Natural killer cell (primary cell): ENCODE measurements around the gene CD58. TPM values are rescaled to one million over a fixed set of nuclear protein-coding genes. Genes with fewer than 3 reads are reported as not detected.

Experiments
- ATAC-seq, 3 donors: fragments of 150-1000 bp in 2 of 3; fragments of 200-7000 bp in 1 of 3; cut with Tn5 transposase; 1 replicate in 1 of 3; 2 replicates in 2 of 3; pipeline ENCODE4 v1.10.0; 2021; ENCODE audit warnings: mild to moderate bottlenecking in 2 of 3, moderate library complexity in 2 of 3
- DNase-seq, 2 donors: peaks; one replicate each; pipeline versions ENCODE4 v3.0.0 to v3.0.0-alpha.2; 2013 to 2021; ENCODE audit warnings: mixed read lengths in 1 of 2
- H3K27ac ChIP-seq: one replicate; pipeline ENCODE4 v1.5.1; 2013; ENCODE audit warnings: mild to moderate bottlenecking, low read length
- H3K27me3 ChIP-seq: one replicate; pipeline ENCODE4 v1.6.1; 2013; ENCODE audit warnings: low read length; ENCODE audit not compliant: control insufficient read depth, insufficient read depth
- H3K36me3 ChIP-seq: one replicate; pipeline ENCODE4 v1.6.1; 2013; ENCODE audit warnings: low read length; ENCODE audit not compliant: control insufficient read depth, insufficient read depth
- H3K4me1 ChIP-seq: one replicate; pipeline ENCODE4 v1.6.1; 2013; ENCODE audit warnings: low read length; ENCODE audit not compliant: control insufficient read depth, insufficient read depth
- H3K4me3 ChIP-seq: one replicate; pipeline ENCODE4 v1.5.1; 2013; ENCODE audit warnings: low read length
- H3K9me3 ChIP-seq: one replicate; pipeline ENCODE4 v1.6.1; 2013; ENCODE audit warnings: low read length; ENCODE audit not compliant: control insufficient read depth, insufficient read depth
- H3K27ac Mint-ChIP-seq, 2 donors: one replicate each; pipeline ENCODE4 v1.8.0; 2022; ENCODE audit warnings: mild to moderate bottlenecking in 2 of 2, mixed read lengths in 2 of 2, moderate library complexity in 1 of 2
- H3K27me3 Mint-ChIP-seq, 2 donors: one replicate each; pipeline ENCODE4 v1.8.0; 2022; ENCODE audit warnings: low read depth in 2 of 2, mixed read lengths in 2 of 2
- H3K36me3 Mint-ChIP-seq: one replicate; pipeline ENCODE4 v1.8.0; 2022; ENCODE audit warnings: mixed read lengths
- H3K4me1 Mint-ChIP-seq, 2 donors: one replicate each; pipeline ENCODE4 v1.8.0; 2022; ENCODE audit warnings: mixed read lengths in 2 of 2
- H3K4me3 Mint-ChIP-seq: one replicate; pipeline ENCODE4 v1.8.0; 2022; ENCODE audit warnings: mild to moderate bottlenecking, moderate library complexity, mixed read lengths
- H3K9me3 Mint-ChIP-seq, 2 donors: one replicate each; pipeline ENCODE4 v1.8.0; 2022; ENCODE audit warnings: mixed read lengths in 2 of 2
- CTCF ChIP-seq: fragments of 200-600 bp; IDR thresholded peaks from one replicate; pipeline ENCODE4 v1.8.0; 2022; ENCODE audit warnings: antibody characterized with exemption
- WGBS: methylation state at CpG from one replicate; pipeline ENCODE4 v1.1.7; 2013; ENCODE audit warnings: missing lambda C conversion rate; ENCODE audit not compliant: insufficient coverage; 5-methylcytosine and 5-hydroxymethylcytosine counted together
- intact Hi-C: fragments of 100-400 bp; cut with micrococcal nuclease; formaldehyde crosslinking; loops from one replicate; pipeline ENCODE4 v1.14.2; 2022
- total RNA-seq, 4 donors: library from RNA; stranded (reverse); fragments of 120-200 nt in 1 of 4; gene quantifications; one replicate each; pipeline versions ENCODE4 v1.2.3 to v1.2.4, GENCODE V29; 2013 to 2022

CD58 gene
- total RNA-seq, 3 donors from 2014 or later (not counting 1 experiment from before 2014, with no cell fraction given) = 27.4 to 34.0 (median 28.6) TPM

- Histone ChIP-seq H3K36me3 (no peaks in the 10 kb centered on the region), H3K27ac (no peak overlapping the region), H3K4me3 (no peak overlapping the region), H3K4me1 (peaks cover 3% of the 10 kb centered on the region), H3K27me3 (no peaks in the 10 kb centered on the region), H3K9me3 (no peaks in the 10 kb centered on the region)
- Mint-ChIP-seq H3K27ac (no peak overlapping the region), H3K4me3 (no peak overlapping the region), H3K36me3 (no peaks in the 10 kb centered on the region), H3K27me3 (no peaks in the 10 kb centered on the region), H3K9me3 (no peaks in the 10 kb centered on the region), H3K4me1 (peaks cover 7 to 9% of the 10 kb centered on the region in 2 donors)
- DNase-seq (no peak), ATAC-seq (no peak)
- intact Hi-C loops = no loop called here
- no peak for TF ChIP-seq CTCF
- WGBS = 94% methylated on average over 3 of the region's 3 CpGs
Observed at GRCh38 chr1:116476321-116476720, 94.5 kb downstream of the CD58 start.

- TF ChIP-seq CTCF = no peak
- Mint-ChIP-seq H3K27me3 (no peaks in the 10 kb centered on the region), H3K4me1 (peaks cover 7 to 9% of the 10 kb centered on the region in 2 donors), H3K27ac (no peak overlapping the region), H3K4me3 (no peak overlapping the region), H3K9me3 (no peaks in the 10 kb centered on the region), H3K36me3 (no peaks in the 10 kb centered on the region)
- no peak overlapping the region for H3K27ac ChIP-seq
- WGBS = 95% methylated on average over 7 of the region's 7 CpGs
- intact Hi-C loops = no loop called here
- ATAC-seq (no peak), DNase-seq (no peak)
- no peaks in the 10 kb centered on the region for H3K9me3 ChIP-seq
- no peak overlapping the region for H3K4me3 ChIP-seq
- H3K4me1 ChIP-seq = peaks cover 3% of the 10 kb centered on the region
- no peaks in the 10 kb centered on the region for H3K27me3 ChIP-seq
- H3K36me3 ChIP-seq = no peaks in the 10 kb centered on the region
Observed at GRCh38 chr1:116475850-116476218, 95.0 kb downstream of the CD58 start.

- Mint-ChIP-seq H3K4me3 (no peak overlapping the region), H3K4me1 (peaks cover 6 to 7% of the 10 kb centered on the region in 2 donors), H3K36me3 (no peaks in the 10 kb centered on the region), H3K9me3 (no peaks in the 10 kb centered on the region), H3K27ac (no peak overlapping the region), H3K27me3 (no peaks in the 10 kb centered on the region)
- H3K4me3 ChIP-seq = no peak overlapping the region
- H3K27ac ChIP-seq = no peak overlapping the region
- peaks cover 3% of the 10 kb centered on the region for H3K4me1 ChIP-seq
- WGBS = 96% methylated on average over 14 of the region's 14 CpGs
- no peak for TF ChIP-seq CTCF
- H3K9me3 ChIP-seq = no peaks in the 10 kb centered on the region
- ATAC-seq (no peak), DNase-seq (no peak)
- no peaks in the 10 kb centered on the region for H3K27me3 ChIP-seq
- intact Hi-C loops = no loop called here
- H3K36me3 ChIP-seq = no peaks in the 10 kb centered on the region
Observed at GRCh38 chr1:116474921-116475849, 95.6 kb downstream of the CD58 start.
